VCaP (cell line): Measurements from ENCODE around the gene ZFAND4.
A peak's percentile ranks its signal among the peaks of the same experiment; 100 is the strongest.
"Not testable (repeated sequence)": the region's sequence is repeated elsewhere in the genome, so short reads cannot be mapped to it uniquely, and the experiment has no call there.

Source experiments
- H3K27ac ChIP-seq: fragments of 450-650 bp; 2 replicates; pipeline ENCODE4 v1.5.1; 2017
- CTCF ChIP-seq: fragments of 450-650 bp; conservative IDR thresholded peaks from 2 replicates; pipeline ENCODE4 v1.5.1; 2017; ENCODE audit warnings: mild to moderate bottlenecking, moderate library complexity

ZFAND4 gene

GRCh38 chr10:45672181-45673073, at the start of gene ZFAND4:
Gene ZFAND4, minus strand, starts transcription at chr10:45672772. Its CDS starts 9,047 bp downstream, at chr10:45663725.
- peak; percentile 86 for TF ChIP-seq CTCF
- peak within 1 kb of the TSS; percentile 82 for H3K27ac ChIP-seq

GRCh38 chr10:45721503-45721902, 48.9 kb upstream of the ZFAND4 start:
- H3K27ac ChIP-seq = not testable (repeated sequence)

GRCh38 chr10:45717642-45718041, 45.1 kb upstream of the ZFAND4 start:
- not testable (repeated sequence) for H3K27ac ChIP-seq

- not testable (repeated sequence) for H3K27ac ChIP-seq
These were observed 44.5 kb upstream of the ZFAND4 start for GRCh38 chr10:45717053-45717452.

GRCh38 chr10:45711223-45711622, 38.7 kb upstream of the ZFAND4 start:
- H3K27ac ChIP-seq = not testable (repeated sequence)

GRCh38 chr10:45710200-45710796, 37.7 kb upstream of the ZFAND4 start:
- H3K27ac ChIP-seq = not testable (repeated sequence)

GRCh38 chr10:45678467-45678866, 5.9 kb upstream of the ZFAND4 start:
- H3K27ac ChIP-seq = not testable (repeated sequence)

GRCh38 chr10:45675388-45675787, 2.8 kb upstream of the ZFAND4 start:
- TF ChIP-seq CTCF = no peak
- H3K27ac ChIP-seq = no peak overlapping the region

- TF ChIP-seq CTCF = no peak
- peak overlapping the region; percentile 82 for H3K27ac ChIP-seq
These were observed 589 bp upstream of the ZFAND4 start for GRCh38 chr10:45673074-45673648.

GRCh38 chr10:45671300-45671699, 1.3 kb downstream of the ZFAND4 start:
- peak overlapping the region; percentile 82 for H3K27ac ChIP-seq

- H3K27ac ChIP-seq = not testable (repeated sequence)
These were observed 2.7 kb downstream of the ZFAND4 start for GRCh38 chr10:45669897-45670296.

GRCh38 chr10:45660876-45661411, 11.6 kb downstream of the ZFAND4 start:
- no peak overlapping the region for H3K27ac ChIP-seq
- TF ChIP-seq CTCF = no peak
